ENCODE data around the gene UVSSA.

DNA sequence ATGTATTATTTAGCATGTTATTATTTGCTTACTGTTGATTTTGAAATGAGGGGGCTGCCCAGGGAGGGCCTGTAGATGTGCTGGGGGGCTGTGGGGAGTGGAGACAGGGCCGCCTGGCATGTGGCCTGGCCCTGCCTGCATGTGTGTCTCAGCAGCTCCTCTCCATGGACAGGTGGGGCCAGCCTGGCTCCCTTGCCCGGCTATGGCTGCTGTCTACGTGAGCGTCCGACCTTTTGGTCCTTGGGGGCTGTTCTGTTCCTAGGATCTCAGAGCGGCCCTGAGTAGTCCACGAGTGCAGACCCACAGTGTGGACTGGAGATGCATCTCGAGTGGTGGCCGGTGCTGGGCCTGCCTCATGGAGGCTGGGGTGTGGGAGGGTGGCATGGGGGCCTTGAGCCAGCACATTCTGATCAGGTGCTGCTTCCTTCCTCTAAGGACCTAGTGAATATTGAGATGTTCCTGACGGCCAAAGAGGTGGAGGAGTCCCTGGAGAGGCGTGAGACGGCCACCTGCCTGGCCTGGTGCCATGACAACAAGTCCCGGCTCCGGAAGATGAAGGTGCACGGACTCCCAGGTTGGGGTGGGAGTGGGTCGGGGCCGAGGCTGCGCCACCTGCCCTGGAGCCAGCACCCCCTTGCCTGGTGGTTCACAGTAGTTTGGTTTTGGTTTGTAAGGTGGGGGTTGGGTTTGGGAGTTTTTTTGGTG lies 24.9 kb upstream of the UVSSA start:
- TF ChIP-seq EZH2 (IDR thresholded peaks at IDR 0.05) (no peak), POLR2AphosphoS5 (IDR thresholded peaks at IDR 0.05; ENCODE audit: borderline replicate concordance, low read depth, low read length) (no peak)
